Measurements from ENCODE around the gene TMEM202.
A peak's percentile ranks its signal among the peaks of the same experiment; 100 is the strongest.

DNA sequence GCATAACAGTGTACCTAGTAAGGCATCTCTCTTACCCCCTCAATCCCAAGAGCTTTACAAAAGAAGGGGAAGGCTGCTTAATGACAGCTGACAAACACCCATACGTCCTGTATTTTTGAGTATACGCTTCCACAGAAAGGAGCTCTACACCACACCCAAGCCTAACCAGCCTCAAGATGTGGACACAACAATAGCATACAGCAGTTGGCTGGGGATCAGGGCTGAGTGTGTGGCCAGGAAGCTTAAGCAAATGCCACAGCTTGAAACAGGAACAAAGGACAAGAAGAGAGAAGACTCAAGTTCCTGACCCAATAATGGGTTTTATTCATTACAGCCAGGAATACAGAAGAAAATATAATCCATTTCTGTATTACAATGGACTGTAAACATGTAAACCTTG is 29.2 kb upstream of the TMEM202 start:
- TF ChIP-seq, protein P1, sequence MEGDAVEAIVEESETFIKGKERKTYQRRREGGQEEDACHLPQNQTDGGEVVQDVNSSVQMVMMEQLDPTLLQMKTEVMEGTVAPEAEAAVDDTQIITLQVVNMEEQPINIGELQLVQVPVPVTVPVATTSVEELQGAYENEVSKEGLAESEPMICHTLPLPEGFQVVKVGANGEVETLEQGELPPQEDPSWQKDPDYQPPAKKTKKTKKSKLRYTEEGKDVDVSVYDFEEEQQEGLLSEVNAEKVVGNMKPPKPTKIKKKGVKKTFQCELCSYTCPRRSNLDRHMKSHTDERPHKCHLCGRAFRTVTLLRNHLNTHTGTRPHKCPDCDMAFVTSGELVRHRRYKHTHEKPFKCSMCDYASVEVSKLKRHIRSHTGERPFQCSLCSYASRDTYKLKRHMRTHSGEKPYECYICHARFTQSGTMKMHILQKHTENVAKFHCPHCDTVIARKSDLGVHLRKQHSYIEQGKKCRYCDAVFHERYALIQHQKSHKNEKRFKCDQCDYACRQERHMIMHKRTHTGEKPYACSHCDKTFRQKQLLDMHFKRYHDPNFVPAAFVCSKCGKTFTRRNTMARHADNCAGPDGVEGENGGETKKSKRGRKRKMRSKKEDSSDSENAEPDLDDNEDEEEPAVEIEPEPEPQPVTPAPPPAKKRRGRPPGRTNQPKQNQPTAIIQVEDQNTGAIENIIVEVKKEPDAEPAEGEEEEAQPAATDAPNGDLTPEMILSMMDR (IDR thresholded peaks at IDR 0.05): no peak
- peak in 1 of 4 donors; percentile 29 for TF ChIP-seq POLR2A (IDR thresholded peaks at IDR 0.05)

All from upper lobe of left lung (tissue), 4 donors.